Upper lobe of left lung (tissue), 6 donors: ENCODE data around the gene AKAP8L. TPM values are rescaled to one million over a fixed set of nuclear protein-coding genes. Genes with fewer than 3 reads are reported as not detected.

Experiments used
- ATAC-seq, 2 donors: fragments of 200-7000 bp; cut with Tn5 transposase; one replicate each; pipeline ENCODE4 v1.9.1; 2022; ENCODE audit warnings: mild to moderate bottlenecking in 2 of 2, moderate library complexity in 2 of 2; ENCODE audit not compliant: low FRiP score in 2 of 2
- DNase-seq, 2 donors: peaks; one replicate each; pipeline ENCODE4 v3.0.0-alpha.2; 2019 to 2020
- H3K27ac ChIP-seq, 4 donors: fragments of 200-600 bp; sonication (generic); one replicate each; pipeline ENCODE4 v1.5.1; 2016 to 2019
- H3K27me3 ChIP-seq, 4 donors: fragments of 200-600 bp; sonication (generic); one replicate each; pipeline ENCODE4 v1.5.1; 2017 to 2019
- H3K36me3 ChIP-seq, 4 donors: fragments of 200-600 bp; sonication (generic); one replicate each; pipeline ENCODE4 v1.5.1; 2016 to 2019
- H3K4me1 ChIP-seq, 4 donors: fragments of 200-600 bp; sonication (generic); one replicate each; pipeline ENCODE4 v1.5.1; 2018 to 2019
- H3K4me3 ChIP-seq, 4 donors: fragments of 200-600 bp; sonication (generic); one replicate each; pipeline ENCODE4 v1.5.1; 2017 to 2019; ENCODE audit warnings: mild to moderate bottlenecking in 2 of 4, moderate library complexity in 1 of 4
- H3K9me3 ChIP-seq, 4 donors: fragments of 200-600 bp; sonication (generic); one replicate each; pipeline ENCODE4 v1.5.1; 2018 to 2019
- CTCF ChIP-seq, 6 experiments: fragments of 450-650 bp in 4 of 6; fragments of 200-600 bp in 2 of 6; sonication (generic) in 2 of 6; IDR thresholded peaks; one replicate each; pipeline ENCODE4 v1.5.1; 2016 to 2019; ENCODE audit warnings: antibody characterized with exemption in 6 of 6
- EP300 ChIP-seq, 4 donors: sonication (generic); formaldehyde crosslinking; IDR thresholded peaks; one replicate each; pipeline ENCODE4 v1.5.1; 2017; ENCODE audit warnings: antibody characterized with exemption in 4 of 4, control low read depth in 2 of 4
- POLR2A ChIP-seq, 4 donors: fragments of 450-650 bp; IDR thresholded peaks; one replicate each; pipeline ENCODE4 v1.5.1; 2016 to 2017; ENCODE audit warnings: antibody characterized with exemption in 4 of 4, mild to moderate bottlenecking in 2 of 4
- POLR2AphosphoS5 ChIP-seq, 2 donors: sonication (generic); formaldehyde crosslinking; IDR thresholded peaks; one replicate each; pipeline ENCODE4 v1.5.1; 2017; ENCODE audit warnings: antibody characterized with exemption in 2 of 2
- WGBS, 2 donors: methylation state at CpG; one replicate each; pipeline ENCODE4 v1.1.5; 2017 to 2018; 5-methylcytosine and 5-hydroxymethylcytosine counted together
- total RNA-seq, 6 donors: library from RNA; depleted of rRNA in 4 of 6; stranded (reverse); fragments of >200 nt in 4 of 6; gene quantifications; one replicate each; pipeline versions ENCODE4 v1.1.0 to v1.2.1, GENCODE V29; 2016 to 2021
- donor health status: DM: no; HTN: no; CAD: no; lungs with moderate emphysema.
- donor health status: DM: no; HTN: yes; CAD: no; lungs with severe emphysema.

AKAP8L gene
- total RNA-seq, 6 donors from 2014 or later = 79.8 to 476 (median 91.2) TPM

GRCh38 chr19:15371786-15372380 lies 46.9 kb downstream of the AKAP8L start:
- DNase-seq (no peak), ATAC-seq (no peak)
- Histone ChIP-seq H3K4me3 (no peak overlapping the region), H3K9me3 (no peaks in the 10 kb centered on the region), H3K36me3 (peaks cover 40 to 75% (median 68%) of the 10 kb centered on the region in 4 donors), H3K27ac (no peak overlapping the region), H3K4me1 (peaks cover 22 to 25% (median 25%) of the 10 kb centered on the region in 4 donors), H3K27me3 (no peaks in the 10 kb centered on the region)
- TF ChIP-seq EP300 (IDR thresholded peaks at IDR 0.05) = no peak
- no peak for TF ChIP-seq CTCF (IDR thresholded peaks at IDR 0.05)
- no peak for TF ChIP-seq POLR2A (IDR thresholded peaks at IDR 0.05)
- TF ChIP-seq POLR2AphosphoS5 (IDR thresholded peaks at IDR 0.05) = no peak
- 90 to 96% methylated on average over 17 of the region's 17 CpGs for WGBS, 2 donors

- 96 to 100% methylated on average over 6 to 7 of the region's 7 CpGs for WGBS, 2 donors
- DNase-seq (no peak), ATAC-seq (no peak)
- no peak for TF ChIP-seq POLR2A (IDR thresholded peaks at IDR 0.05)
- no peak for TF ChIP-seq POLR2AphosphoS5 (IDR thresholded peaks at IDR 0.05)
- no peak for TF ChIP-seq CTCF (IDR thresholded peaks at IDR 0.05)
- no peak for TF ChIP-seq EP300 (IDR thresholded peaks at IDR 0.05)
- Histone ChIP-seq H3K9me3 (no peaks in the 10 kb centered on the region), H3K4me1 (peaks cover 15 to 21% (median 17%) of the 10 kb centered on the region in 4 donors), H3K4me3 (no peak overlapping the region), H3K27ac (no peak overlapping the region), H3K27me3 (no peaks in the 10 kb centered on the region), H3K36me3 (peaks cover 40 to 82% (median 73%) of the 10 kb centered on the region in 4 donors)
These were observed 47.7 kb downstream of the AKAP8L start for GRCh38 chr19:15371119-15371518.

GRCh38 chr19:15369594-15369891 lies 49.2 kb downstream of the AKAP8L start:
- ATAC-seq = no peak
- WGBS, 2 donors = 95 to 98% methylated on average over 6 to 9 of the region's 9 CpGs
- DNase-seq = no peak
- H3K4me3 ChIP-seq = no peak overlapping the region
- peaks cover 4 to 9% (median 8%) of the 10 kb centered on the region in 4 donors for H3K4me1 ChIP-seq
- no peaks in the 10 kb centered on the region for H3K9me3 ChIP-seq
- TF ChIP-seq POLR2A (IDR thresholded peaks at IDR 0.05) = no peak
- no peak for TF ChIP-seq EP300 (IDR thresholded peaks at IDR 0.05)
- no peak for TF ChIP-seq CTCF (IDR thresholded peaks at IDR 0.05)
- no peak for TF ChIP-seq POLR2AphosphoS5 (IDR thresholded peaks at IDR 0.05)
- H3K36me3 ChIP-seq = peaks cover 46 to 95% (median 86%) of the 10 kb centered on the region in 4 donors
- no peak overlapping the region for H3K27ac ChIP-seq
- no peaks in the 10 kb centered on the region for H3K27me3 ChIP-seq

- ATAC-seq = no peak
- H3K4me1 ChIP-seq = peaks cover 0 to 3% (median 2%) of the 10 kb centered on the region in 4 donors
- DNase-seq = peak in 1 of 2 donors; percentile 72
- peaks cover 46 to 95% (median 88%) of the 10 kb centered on the region in 4 donors for H3K36me3 ChIP-seq
- 94 to 97% methylated on average over 32 to 34 of the region's 35 CpGs for WGBS, 2 donors
- H3K9me3 ChIP-seq = no peaks in the 10 kb centered on the region
- no peaks in the 10 kb centered on the region for H3K27me3 ChIP-seq
- no peak overlapping the region for H3K4me3 ChIP-seq
- no peak overlapping the region for H3K27ac ChIP-seq
- TF ChIP-seq POLR2AphosphoS5 (IDR thresholded peaks at IDR 0.05) (no peak), CTCF (IDR thresholded peaks at IDR 0.05) (no peak), POLR2A (IDR thresholded peaks at IDR 0.05) (no peak), EP300 (IDR thresholded peaks at IDR 0.05) (no peak)
These were observed 49.8 kb downstream of the AKAP8L start for GRCh38 chr19:15368798-15369593.
